WTC11 (cell line): ENCODE data around the gene PARL.

Source experiments
- SP1 ChIP-seq: sonication (generic); formaldehyde crosslinking; conservative IDR thresholded peaks from 2 replicates; pipeline ENCODE4 v1.8.1; 2022; ENCODE audit warnings: missing genetic modification reagents
- TF ChIP-seq, protein P1 (sequence below): fragments of 200-600 bp; IDR thresholded peaks from 2 replicates; pipeline ENCODE4 v1.8.0; 2022; ENCODE audit warnings: antibody characterized with exemption

DNA sequence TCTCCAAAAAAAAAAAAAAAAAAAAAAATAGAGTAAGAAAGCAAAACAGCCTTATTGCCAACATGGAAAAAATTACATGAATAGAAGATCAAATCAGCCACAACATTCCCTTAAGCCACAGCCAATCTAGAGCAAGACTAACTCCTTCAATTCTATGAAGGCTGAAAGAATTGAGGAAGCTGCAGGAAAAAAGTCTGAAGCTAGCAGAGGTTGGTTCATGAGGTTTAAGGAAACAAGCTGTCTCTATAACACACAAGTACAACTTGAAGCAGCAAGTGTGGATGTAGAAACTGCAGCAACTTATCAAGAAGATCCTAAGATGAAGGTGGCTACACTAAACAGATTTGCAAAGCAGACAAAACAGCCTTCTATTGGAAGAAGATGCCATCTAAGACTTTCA, 9.3 kb downstream of the PARL start:
- TF ChIP-seq SP1 (CRISPR knock-in tag) = no peak
- TF ChIP-seq, protein P1, sequence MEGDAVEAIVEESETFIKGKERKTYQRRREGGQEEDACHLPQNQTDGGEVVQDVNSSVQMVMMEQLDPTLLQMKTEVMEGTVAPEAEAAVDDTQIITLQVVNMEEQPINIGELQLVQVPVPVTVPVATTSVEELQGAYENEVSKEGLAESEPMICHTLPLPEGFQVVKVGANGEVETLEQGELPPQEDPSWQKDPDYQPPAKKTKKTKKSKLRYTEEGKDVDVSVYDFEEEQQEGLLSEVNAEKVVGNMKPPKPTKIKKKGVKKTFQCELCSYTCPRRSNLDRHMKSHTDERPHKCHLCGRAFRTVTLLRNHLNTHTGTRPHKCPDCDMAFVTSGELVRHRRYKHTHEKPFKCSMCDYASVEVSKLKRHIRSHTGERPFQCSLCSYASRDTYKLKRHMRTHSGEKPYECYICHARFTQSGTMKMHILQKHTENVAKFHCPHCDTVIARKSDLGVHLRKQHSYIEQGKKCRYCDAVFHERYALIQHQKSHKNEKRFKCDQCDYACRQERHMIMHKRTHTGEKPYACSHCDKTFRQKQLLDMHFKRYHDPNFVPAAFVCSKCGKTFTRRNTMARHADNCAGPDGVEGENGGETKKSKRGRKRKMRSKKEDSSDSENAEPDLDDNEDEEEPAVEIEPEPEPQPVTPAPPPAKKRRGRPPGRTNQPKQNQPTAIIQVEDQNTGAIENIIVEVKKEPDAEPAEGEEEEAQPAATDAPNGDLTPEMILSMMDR = no peak
